NCI-H2196 treated with DMSO at 0.1 percent for 48 hours (cell line): ENCODE measurements around the gene INPP4A.

Source experiments
- DNase-seq: peaks from one replicate; lab custom pipeline; 2025; ENCODE audit not compliant: unreplicated experiment; lab: John Stamatoyannopoulos, UW

INPP4A gene

GRCh38 chr2:98474979-98475632 lies 30.4 kb downstream of the INPP4A start:
- no peak for DNase-seq

GRCh38 chr2:98476192-98476868 lies 31.7 kb downstream of the INPP4A start:
- DNase-seq = no peak

GRCh38 chr2:98477036-98477435 lies 32.4 kb downstream of the INPP4A start:
- no peak for DNase-seq

- no peak for DNase-seq
Measured at GRCh38 chr2:98477506-98477905, 32.8 kb downstream of the INPP4A start.

- DNase-seq = no peak
Measured at GRCh38 chr2:98478088-98478551, 33.5 kb downstream of the INPP4A start.

- no peak for DNase-seq
Measured at GRCh38 chr2:98478907-98479306, 34.2 kb downstream of the INPP4A start.

GRCh38 chr2:98479371-98479770 lies 34.7 kb downstream of the INPP4A start:
- DNase-seq = no peak

GRCh38 chr2:98479959-98480524 lies 35.4 kb downstream of the INPP4A start:
- DNase-seq = peak; percentile 75

GRCh38 chr2:98480598-98480997 lies 35.9 kb downstream of the INPP4A start:
- DNase-seq = no peak

- no peak for DNase-seq
Measured at GRCh38 chr2:98482362-98482761, 37.7 kb downstream of the INPP4A start.

- no peak for DNase-seq
Measured at GRCh38 chr2:98483257-98483861, 38.7 kb downstream of the INPP4A start.

GRCh38 chr2:98484121-98484557 lies 39.5 kb downstream of the INPP4A start:
- no peak for DNase-seq

GRCh38 chr2:98484652-98485452 lies 40.2 kb downstream of the INPP4A start:
- DNase-seq = no peak

GRCh38 chr2:98485453-98485755 lies 40.7 kb downstream of the INPP4A start:
- no peak for DNase-seq

GRCh38 chr2:98486374-98486981 lies 41.8 kb downstream of the INPP4A start:
- DNase-seq = no peak

GRCh38 chr2:98487101-98487805 lies 42.6 kb downstream of the INPP4A start:
- DNase-seq = no peak

GRCh38 chr2:98487806-98488189 lies 43.1 kb downstream of the INPP4A start:
- no peak for DNase-seq

- DNase-seq = no peak
Measured at GRCh38 chr2:98488252-98488651, 43.6 kb downstream of the INPP4A start.

GRCh38 chr2:98489486-98489885 lies 44.8 kb downstream of the INPP4A start:
- DNase-seq = no peak
